G401.6 (cell line): ENCODE measurements around the gene CCL16.
"Not testable (repeated sequence)": the region's sequence is repeated elsewhere in the genome, so short reads cannot be mapped to it uniquely, and the experiment has no call there.

Experiments
- FAIRE-seq: peaks from 2 replicates; lab custom pipeline; 2012; peaks lifted over from hg19 to GRCh38; lab: Jason Lieb, UNC

CCL16 gene, protein sequence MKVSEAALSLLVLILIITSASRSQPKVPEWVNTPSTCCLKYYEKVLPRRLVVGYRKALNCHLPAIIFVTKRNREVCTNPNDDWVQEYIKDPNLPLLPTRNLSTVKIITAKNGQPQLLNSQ

GRCh38 chr17:35981246-35981645, at the start of gene CCL16:
Gene CCL16 (minus strand): TSS chr17:35981497. CDS start chr17:35981420, 77 bp downstream.
- no peak for FAIRE-seq

- no peak for FAIRE-seq
These were observed 49.7 kb upstream of the CCL16 start for GRCh38 chr17:36030956-36031355.

GRCh38 chr17:36027761-36028160, 46.5 kb upstream of the CCL16 start:
- no peak for FAIRE-seq

DNA sequence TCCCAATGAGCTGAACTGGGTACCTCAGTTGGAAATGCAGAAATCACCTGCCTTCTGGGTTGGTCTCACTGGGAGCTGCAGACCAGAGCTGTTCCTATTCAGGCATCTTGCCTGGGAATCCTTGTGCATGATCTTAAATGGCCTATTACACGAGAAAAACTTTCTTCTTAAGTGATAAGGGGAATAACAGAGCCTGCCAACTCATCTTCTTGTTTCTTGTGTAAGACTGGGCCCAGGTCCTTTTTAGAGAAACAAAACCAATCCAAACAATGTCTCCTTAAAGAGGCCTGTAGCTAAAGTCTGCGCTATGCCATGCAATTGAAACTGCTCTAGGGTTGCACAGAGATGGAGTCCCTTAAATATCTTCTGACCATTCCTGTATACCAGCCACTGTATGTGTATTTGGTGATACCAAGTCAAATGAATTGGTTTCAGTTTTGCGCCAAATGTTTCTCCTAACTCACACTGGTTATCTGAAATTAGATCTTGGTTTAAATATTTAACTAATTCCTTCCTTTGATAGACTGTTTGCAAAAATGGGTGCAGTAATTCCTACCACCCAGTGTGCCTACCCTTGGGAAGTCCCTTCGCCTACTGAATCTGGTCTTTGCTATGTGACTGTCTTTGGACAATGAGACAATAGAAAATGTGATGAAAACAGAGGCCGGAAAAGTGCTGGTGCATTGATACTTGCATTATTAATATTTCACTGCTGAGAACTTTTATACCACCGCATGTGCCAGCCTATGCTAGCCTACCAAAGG, 43.0 kb upstream of the CCL16 start:
- no peak for FAIRE-seq

- FAIRE-seq = no peak
These were observed 38.1 kb upstream of the CCL16 start for GRCh38 chr17:36019423-36019822.

DNA sequence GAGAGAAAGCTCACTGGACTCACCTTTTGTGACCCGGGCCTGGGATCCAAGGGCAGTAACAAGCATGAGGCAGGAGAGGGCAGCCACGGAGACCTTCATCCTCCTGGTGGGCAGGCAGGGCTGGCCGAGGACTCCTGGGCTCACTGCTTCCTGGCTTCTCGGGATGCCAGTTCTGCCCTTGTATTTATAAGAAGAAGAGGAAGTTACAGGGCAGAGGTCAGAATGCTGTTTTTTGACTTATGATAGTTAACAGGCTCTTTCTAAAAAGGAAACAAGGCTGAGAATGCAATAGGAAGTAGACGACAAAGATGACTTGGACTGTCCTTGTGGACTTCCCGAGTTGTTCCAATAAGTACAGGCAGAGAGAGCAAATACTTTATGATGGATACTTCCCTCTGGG, 36.5 kb upstream of the CCL16 start, which contains the start of gene CCL23:
Gene CCL23, minus strand, starts transcription at position 174 of the 400 bp plus-strand sequence. Its CDS starts 75 bp downstream, at position 99.
- FAIRE-seq = no peak

- no peak for FAIRE-seq
These were observed 35.3 kb upstream of the CCL16 start for GRCh38 chr17:36016555-36016954.

DNA sequence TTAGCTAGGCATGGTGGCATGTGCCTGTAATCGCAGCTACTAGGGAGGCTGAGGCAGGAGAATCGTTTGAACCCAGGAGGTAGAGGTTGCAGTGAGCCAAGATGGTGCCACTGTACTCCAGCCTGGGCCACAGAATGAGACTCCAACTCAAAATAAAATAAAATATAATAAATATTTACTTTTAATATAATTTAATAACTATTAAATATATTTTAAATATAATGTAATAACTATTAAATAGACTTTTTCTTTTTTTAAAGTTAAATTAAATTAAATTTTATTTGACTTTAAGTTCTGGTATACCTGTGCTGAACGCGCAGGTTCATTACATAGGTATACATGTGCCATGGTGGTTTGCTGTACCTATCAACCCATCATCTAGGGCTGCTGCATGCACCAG, 34.6 kb upstream of the CCL16 start:
- not testable (repeated sequence) for FAIRE-seq

- FAIRE-seq = no peak
These were observed 33.6 kb upstream of the CCL16 start for GRCh38 chr17:36014946-36015345.

- no peak for FAIRE-seq
These were observed 29.9 kb upstream of the CCL16 start for GRCh38 chr17:36011201-36011600.

GRCh38 chr17:36008998-36009665, 27.8 kb upstream of the CCL16 start:
- no peak for FAIRE-seq

- FAIRE-seq = no peak
These were observed 23.4 kb upstream of the CCL16 start for GRCh38 chr17:36004594-36005108.

DNA sequence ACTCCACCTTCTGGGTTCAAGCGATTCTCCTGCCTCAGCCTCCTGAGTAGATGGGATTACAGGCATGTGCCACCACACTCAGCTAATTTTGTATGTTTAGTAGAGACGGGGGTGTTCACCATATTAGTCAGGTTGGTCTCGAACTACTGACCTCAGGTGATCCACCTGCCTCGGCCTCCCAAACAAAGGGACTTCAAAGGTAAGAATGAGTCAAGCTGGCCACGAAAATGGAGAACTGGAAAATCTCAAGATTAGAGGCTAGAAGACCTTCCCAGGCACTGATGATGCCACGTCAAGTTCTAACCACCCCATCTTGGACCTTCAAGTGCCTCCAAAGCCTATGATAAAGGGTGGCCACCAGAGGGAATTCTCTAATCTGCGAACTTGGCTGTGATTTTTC, 21.3 kb upstream of the CCL16 start:
- no peak for FAIRE-seq

- no peak for FAIRE-seq
These were observed 20.7 kb upstream of the CCL16 start for GRCh38 chr17:36001862-36002603.

- FAIRE-seq = no peak
These were observed 19.9 kb upstream of the CCL16 start, which contains the start of gene CCL15 for GRCh38 chr17:36001110-36001771. Gene CCL15 (minus strand): TSS chr17:36001553. CDS start chr17:36001492, 61 bp downstream.

DNA sequence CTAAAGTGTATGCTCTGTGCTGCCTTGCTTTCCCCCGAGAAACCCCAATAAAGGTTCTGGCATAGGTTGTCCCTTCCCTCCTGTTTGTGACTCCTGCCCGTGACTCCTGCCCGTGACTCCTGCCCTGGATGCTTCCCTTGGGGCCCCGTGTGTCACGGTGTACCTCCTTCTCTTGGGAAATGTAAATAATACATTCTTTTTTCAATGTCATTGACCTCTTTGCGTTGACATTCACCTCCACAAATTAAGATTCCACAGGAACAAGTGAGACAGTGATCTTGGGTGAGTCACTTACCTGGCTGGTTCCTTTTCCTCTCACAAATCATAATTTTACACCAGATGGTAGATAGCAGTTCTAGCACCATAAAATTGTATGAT, 19.4 kb upstream of the CCL16 start:
- no peak for FAIRE-seq

- no peak for FAIRE-seq
These were observed 17.5 kb upstream of the CCL16 start for GRCh38 chr17:35998756-35999155.

DNA sequence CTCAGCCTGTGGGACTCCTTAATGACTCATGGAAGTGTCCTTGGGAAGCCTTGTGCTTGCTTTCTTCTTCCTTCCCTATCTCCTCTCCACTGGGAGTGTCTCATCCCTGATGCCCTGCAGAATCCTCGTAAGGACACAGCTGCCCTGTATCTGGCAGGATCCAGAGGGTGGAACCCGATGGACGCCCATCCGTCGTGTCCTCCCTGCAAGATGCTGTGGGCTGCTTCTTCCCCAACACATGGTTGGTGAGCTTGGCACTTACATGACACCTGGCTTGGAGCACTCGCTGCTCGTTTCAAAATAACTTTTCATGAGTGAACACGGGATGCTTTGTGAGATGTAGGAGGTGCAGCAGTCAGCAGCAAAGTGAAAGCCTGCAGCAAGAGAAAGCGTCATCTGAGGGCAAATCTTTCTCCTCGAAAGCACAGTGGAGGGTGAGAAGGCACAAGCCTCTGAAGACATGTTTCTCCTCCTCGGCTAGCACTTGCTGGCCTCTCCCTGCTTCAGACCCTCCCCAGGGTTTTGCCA, 16.8 kb upstream of the CCL16 start:
- no peak for FAIRE-seq

DNA sequence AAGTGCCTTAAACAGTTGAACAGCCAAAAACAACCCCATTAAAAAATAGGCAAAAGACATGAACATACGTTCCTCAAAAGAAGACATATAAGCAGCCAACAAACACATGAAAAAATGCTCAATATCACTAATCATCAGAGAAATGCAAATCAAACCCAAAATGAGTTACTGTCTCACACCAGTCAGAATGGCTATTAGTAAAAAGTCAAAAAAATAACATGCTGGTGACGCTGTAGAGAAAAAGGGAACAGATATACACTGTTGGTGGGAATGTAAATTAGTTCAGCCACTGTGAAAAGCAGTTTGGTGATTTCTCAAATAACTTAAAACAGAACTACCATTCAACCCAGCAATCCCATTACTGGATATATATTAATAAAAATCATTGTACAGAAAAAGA, 14.0 kb upstream of the CCL16 start:
- FAIRE-seq = not testable (repeated sequence)

DNA sequence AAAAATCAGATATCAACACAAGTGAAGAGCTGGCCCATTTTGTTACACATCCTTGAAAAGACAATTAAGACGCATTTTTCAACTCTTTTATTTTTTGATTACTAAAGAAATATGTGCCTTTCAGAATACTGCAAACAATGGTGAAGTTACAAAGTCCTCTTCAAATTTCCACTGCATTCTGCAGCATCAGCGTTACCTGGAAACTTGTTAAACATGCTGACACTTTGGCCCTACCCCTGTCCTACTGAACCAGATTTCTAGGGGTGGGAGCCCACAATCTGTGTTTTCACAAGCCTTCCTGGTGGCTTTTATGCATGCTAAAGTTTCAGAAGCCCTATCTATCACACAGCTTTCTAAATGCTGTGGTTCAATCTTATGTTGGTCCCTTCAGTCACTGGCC, 9.8 kb upstream of the CCL16 start:
- no peak for FAIRE-seq

- FAIRE-seq = no peak
These were observed 6.9 kb upstream of the CCL16 start for GRCh38 chr17:35988164-35988563.

DNA sequence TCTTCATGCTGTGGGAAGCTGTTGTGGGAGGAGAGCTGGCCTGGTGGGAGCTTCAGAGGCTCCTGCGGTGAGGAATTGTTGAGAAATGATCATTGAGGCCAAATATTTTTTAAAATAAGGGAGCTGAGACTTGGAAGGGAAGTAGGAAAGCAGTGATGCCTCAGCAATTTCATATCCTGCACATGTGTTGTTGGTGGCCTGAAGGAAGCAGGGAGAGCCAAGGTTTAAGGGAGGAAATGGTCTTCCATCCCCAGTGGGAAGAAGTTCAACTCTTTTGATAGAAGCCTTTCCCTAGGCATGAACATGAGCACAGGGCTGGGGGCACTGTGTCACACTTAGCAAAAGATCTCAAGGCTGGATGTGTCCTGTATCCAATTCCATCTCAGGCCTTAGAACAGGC, 5.3 kb upstream of the CCL16 start, which contains the start of gene CCL14:
Gene CCL14, minus strand, starts transcription at position 87 of the 400 bp plus-strand sequence. Its CDS starts 80 bp downstream, at position 7.
- FAIRE-seq = no peak
